WTC11 (cell line): ENCODE measurements around the gene SLC22A13. TPM values are rescaled to one million over a fixed set of nuclear protein-coding genes. Genes with fewer than 3 reads are reported as not detected.

Experiments
- ATAC-seq: fragments of 200-7000 bp; cut with Tn5 transposase; 2 replicates; pipeline ENCODE4 v1.10.0; 2021; ENCODE audit warnings: mild to moderate bottlenecking, moderate library complexity
- CTCF ChIA-PET: fragments of 300-600 bp; sonication (Branson Sonifier 250); formaldehyde crosslinking; loops from one replicate; lab custom pipeline; 2021; ENCODE audit warnings: antibody characterized with exemption; lab: Charles Lee
- POLR2A ChIA-PET: fragments of 350-600 bp; sonication (Branson Sonifier 250); formaldehyde crosslinking; loops from one replicate; lab custom pipeline; 2021; ENCODE audit warnings: antibody characterized with exemption; lab: Charles Lee
- DNase-seq: peaks from one replicate; pipeline ENCODE4 v3.0.0; 2021; ENCODE audit warnings: low spot score
- H3K27ac Mint-ChIP-seq: 2 replicates; pipeline ENCODE4 v1.8.0; 2021; ENCODE audit warnings: mixed read lengths
- H3K27me3 Mint-ChIP-seq: 2 replicates; pipeline ENCODE4 v1.8.0; 2021; ENCODE audit warnings: low read depth, mild to moderate bottlenecking, moderate library complexity, mixed read lengths
- H3K36me3 Mint-ChIP-seq: 2 replicates; pipeline ENCODE4 v1.8.0; 2021; ENCODE audit warnings: mixed read lengths
- H3K4me1 Mint-ChIP-seq: 2 replicates; pipeline ENCODE4 v1.8.0; 2022; ENCODE audit warnings: mixed read lengths
- H3K4me3 Mint-ChIP-seq: 2 replicates; pipeline ENCODE4 v1.8.0; 2021; ENCODE audit warnings: mild to moderate bottlenecking, moderate library complexity, mixed read lengths
- H3K9me3 Mint-ChIP-seq: 2 replicates; pipeline ENCODE4 v1.8.0; 2021; ENCODE audit warnings: mixed read lengths
- CTCF ChIP-seq: fragments of 200-600 bp; IDR thresholded peaks from 2 replicates; pipeline ENCODE4 v1.8.0; 2022; ENCODE audit warnings: antibody characterized with exemption
- ERG ChIP-seq: fragments of 250-450 bp; sonication (Bioruptor Pico); IDR thresholded peaks from 2 replicates; pipeline ENCODE4 v1.8.0; 2021; ENCODE audit warnings: mild to moderate bottlenecking
- FOXJ3 ChIP-seq: sonication (generic); formaldehyde crosslinking; IDR thresholded peaks from 2 replicates; pipeline ENCODE4 v1.9.0; 2021; ENCODE audit warnings: missing genetic modification reagents, mild to moderate bottlenecking, borderline replicate concordance
- GRHL2 ChIP-seq: fragments of 250-450 bp; sonication (Bioruptor Pico); IDR thresholded peaks from 2 replicates; pipeline ENCODE4 v1.8.0; 2022; ENCODE audit warnings: mild to moderate bottlenecking, moderate library complexity; ENCODE audit not compliant: insufficient replicate concordance, severe bottlenecking
- NR1H2 ChIP-seq: sonication (generic); formaldehyde crosslinking; IDR thresholded peaks from 2 replicates; pipeline ENCODE4 v1.9.0; 2021; ENCODE audit warnings: mild to moderate bottlenecking, moderate library complexity, missing genetic modification reagents
- RORB ChIP-seq: fragments of 250-450 bp; sonication (Bioruptor Pico); IDR thresholded peaks from 2 replicates; pipeline ENCODE4 v1.9.0; 2021; ENCODE audit warnings: mild to moderate bottlenecking
- SMAD4 ChIP-seq: sonication (generic); formaldehyde crosslinking; IDR thresholded peaks from 2 replicates; pipeline ENCODE4 v1.8.0; 2022; ENCODE audit warnings: mild to moderate bottlenecking, missing genetic modification reagents
- TCF7 ChIP-seq: sonication (generic); formaldehyde crosslinking; IDR thresholded peaks from 2 replicates; pipeline ENCODE4 v1.8.0; 2022; ENCODE audit warnings: mild to moderate bottlenecking, low read depth, missing genetic modification reagents, moderate library complexity
- ZNF317 ChIP-seq: sonication (generic); formaldehyde crosslinking; IDR thresholded peaks from 2 replicates; pipeline ENCODE4 v1.8.1; 2023; ENCODE audit warnings: low read depth, mild to moderate bottlenecking, moderate library complexity, missing genetic modification reagents, borderline replicate concordance
- ZNF416 ChIP-seq: fragments of 250-450 bp; sonication (Bioruptor Pico); IDR thresholded peaks from 2 replicates; pipeline ENCODE4 v1.9.0; 2021; ENCODE audit warnings: mild to moderate bottlenecking, inconsistent platforms
- total RNA-seq: library from RNA; stranded (reverse); gene quantifications from 3 replicates; pipeline ENCODE4 v1.2.3, GENCODE V29; 2021
- TF ChIP-seq, protein P1 (sequence below): fragments of 250-450 bp; sonication (Bioruptor Pico); IDR thresholded peaks from 2 replicates; pipeline ENCODE4 v1.9.0; 2021; ENCODE audit warnings: mild to moderate bottlenecking
- TF ChIP-seq, protein P2 (sequence below): sonication (generic); formaldehyde crosslinking; IDR thresholded peaks from 2 replicates; pipeline ENCODE4 v1.8.1; 2023; ENCODE audit warnings: mild to moderate bottlenecking, missing genetic modification reagents, borderline replicate concordance
- TF ChIP-seq, protein P3 (sequence below): sonication (generic); formaldehyde crosslinking; IDR thresholded peaks from 2 replicates; pipeline ENCODE4 v1.8.1; 2022; ENCODE audit warnings: missing genetic modification reagents, borderline replicate concordance
- TF ChIP-seq, protein P4 (sequence below): sonication (generic); formaldehyde crosslinking; IDR thresholded peaks from 2 replicates; pipeline ENCODE4 v1.8.1; 2023; ENCODE audit warnings: mild to moderate bottlenecking, missing genetic modification reagents, moderate library complexity

The SLC22A13 gene
- total RNA-seq, 1 experiment from 2014 or later = 0.42 TPM

DNA sequence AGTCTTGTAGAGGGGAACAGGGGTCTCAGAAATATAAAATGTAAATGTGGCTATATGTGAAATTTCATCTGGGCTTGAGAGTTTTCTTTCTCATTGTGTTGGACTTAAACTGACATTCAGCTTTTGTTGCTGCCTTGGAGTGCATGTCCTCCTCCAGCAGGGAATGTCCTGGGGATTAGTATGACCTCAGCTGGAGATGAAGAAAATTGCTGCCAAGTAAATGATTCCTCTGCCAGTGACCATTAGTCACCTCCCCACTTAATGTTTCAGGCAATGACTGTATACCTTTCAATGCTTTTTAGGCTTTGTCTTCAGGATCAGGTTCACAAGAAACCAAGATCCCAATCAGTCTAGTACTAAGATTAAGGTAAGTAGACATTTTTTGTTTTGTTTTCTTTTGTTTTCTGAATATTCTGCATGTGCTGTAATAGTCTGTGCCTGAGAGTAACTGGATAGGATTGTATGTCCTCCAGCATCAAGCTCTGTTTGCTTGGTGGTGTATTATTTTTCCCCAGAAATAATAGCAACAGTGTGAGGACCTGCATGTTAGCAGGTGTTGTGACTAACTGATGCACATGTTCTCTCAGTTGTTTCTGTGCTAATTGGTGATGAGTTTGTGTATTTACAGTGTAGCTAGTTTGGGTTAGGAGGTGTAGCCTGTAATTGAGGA lies 18.1 kb upstream of the SLC22A13 start (continued):
- TF ChIP-seq SMAD4 (CRISPR knock-in tag) (no peak), RORB (CRISPR knock-in tag) (no peak), CTCF (no peak)
- TF ChIP-seq, protein P1, sequence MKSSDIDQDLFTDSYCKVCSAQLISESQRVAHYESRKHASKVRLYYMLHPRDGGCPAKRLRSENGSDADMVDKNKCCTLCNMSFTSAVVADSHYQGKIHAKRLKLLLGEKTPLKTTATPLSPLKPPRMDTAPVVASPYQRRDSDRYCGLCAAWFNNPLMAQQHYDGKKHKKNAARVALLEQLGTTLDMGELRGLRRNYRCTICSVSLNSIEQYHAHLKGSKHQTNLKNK (CRISPR knock-in tag) = no peak
- TF ChIP-seq, protein P2, sequence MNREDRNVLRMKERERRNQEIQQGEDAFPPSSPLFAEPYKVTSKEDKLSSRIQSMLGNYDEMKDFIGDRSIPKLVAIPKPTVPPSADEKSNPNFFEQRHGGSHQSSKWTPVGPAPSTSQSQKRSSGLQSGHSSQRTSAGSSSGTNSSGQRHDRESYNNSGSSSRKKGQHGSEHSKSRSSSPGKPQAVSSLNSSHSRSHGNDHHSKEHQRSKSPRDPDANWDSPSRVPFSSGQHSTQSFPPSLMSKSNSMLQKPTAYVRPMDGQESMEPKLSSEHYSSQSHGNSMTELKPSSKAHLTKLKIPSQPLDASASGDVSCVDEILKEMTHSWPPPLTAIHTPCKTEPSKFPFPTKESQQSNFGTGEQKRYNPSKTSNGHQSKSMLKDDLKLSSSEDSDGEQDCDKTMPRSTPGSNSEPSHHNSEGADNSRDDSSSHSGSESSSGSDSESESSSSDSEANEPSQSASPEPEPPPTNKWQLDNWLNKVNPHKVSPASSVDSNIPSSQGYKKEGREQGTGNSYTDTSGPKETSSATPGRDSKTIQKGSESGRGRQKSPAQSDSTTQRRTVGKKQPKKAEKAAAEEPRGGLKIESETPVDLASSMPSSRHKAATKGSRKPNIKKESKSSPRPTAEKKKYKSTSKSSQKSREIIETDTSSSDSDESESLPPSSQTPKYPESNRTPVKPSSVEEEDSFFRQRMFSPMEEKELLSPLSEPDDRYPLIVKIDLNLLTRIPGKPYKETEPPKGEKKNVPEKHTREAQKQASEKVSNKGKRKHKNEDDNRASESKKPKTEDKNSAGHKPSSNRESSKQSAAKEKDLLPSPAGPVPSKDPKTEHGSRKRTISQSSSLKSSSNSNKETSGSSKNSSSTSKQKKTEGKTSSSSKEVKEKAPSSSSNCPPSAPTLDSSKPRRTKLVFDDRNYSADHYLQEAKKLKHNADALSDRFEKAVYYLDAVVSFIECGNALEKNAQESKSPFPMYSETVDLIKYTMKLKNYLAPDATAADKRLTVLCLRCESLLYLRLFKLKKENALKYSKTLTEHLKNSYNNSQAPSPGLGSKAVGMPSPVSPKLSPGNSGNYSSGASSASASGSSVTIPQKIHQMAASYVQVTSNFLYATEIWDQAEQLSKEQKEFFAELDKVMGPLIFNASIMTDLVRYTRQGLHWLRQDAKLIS (CRISPR knock-in tag) = no peak
- TF ChIP-seq, protein P3, sequence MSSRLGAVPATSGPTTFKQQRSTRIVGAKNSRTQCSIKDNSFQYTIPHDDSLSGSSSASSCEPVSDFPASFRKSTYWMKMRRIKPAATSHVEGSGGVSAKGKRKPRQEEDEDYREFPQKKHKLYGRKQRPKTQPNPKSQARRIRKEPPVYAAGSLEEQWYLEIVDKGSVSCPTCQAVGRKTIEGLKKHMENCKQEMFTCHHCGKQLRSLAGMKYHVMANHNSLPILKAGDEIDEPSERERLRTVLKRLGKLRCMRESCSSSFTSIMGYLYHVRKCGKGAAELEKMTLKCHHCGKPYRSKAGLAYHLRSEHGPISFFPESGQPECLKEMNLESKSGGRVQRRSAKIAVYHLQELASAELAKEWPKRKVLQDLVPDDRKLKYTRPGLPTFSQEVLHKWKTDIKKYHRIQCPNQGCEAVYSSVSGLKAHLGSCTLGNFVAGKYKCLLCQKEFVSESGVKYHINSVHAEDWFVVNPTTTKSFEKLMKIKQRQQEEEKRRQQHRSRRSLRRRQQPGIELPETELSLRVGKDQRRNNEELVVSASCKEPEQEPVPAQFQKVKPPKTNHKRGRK (CRISPR knock-in tag) = no peak

GRCh38 chr3:38250198-38250597 lies 15.4 kb upstream of the SLC22A13 start:
- no peak for ATAC-seq
- H3K36me3 Mint-ChIP-seq = peaks cover 63% of the 10 kb centered on the region

More at GRCh38 chr3:38250198-38250597, 15.4 kb upstream of the SLC22A13 start:
- CTCF ChIA-PET = no interaction called here
- H3K9me3 Mint-ChIP-seq = no peaks in the 10 kb centered on the region
- POLR2A ChIA-PET = no interaction called here
- H3K27me3 Mint-ChIP-seq = no peaks in the 10 kb centered on the region
- no peak for DNase-seq
- TF ChIP-seq ZNF416 (CRISPR knock-in tag) (no peak), CTCF (no peak), TCF7 (CRISPR knock-in tag) (no peak), FOXJ3 (CRISPR knock-in tag) (no peak), ERG (CRISPR knock-in tag) (no peak), GRHL2 (CRISPR knock-in tag) (no peak), NR1H2 (no peak), ZNF317 (CRISPR knock-in tag) (no peak)
- TF ChIP-seq, protein P4, sequence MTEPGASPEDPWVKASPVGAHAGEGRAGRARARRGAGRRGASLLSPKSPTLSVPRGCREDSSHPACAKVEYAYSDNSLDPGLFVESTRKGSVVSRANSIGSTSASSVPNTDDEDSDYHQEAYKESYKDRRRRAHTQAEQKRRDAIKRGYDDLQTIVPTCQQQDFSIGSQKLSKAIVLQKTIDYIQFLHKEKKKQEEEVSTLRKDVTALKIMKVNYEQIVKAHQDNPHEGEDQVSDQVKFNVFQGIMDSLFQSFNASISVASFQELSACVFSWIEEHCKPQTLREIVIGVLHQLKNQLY (CRISPR knock-in tag) = no peak
- no peak overlapping the region for H3K4me3 Mint-ChIP-seq
- H3K4me1 Mint-ChIP-seq = no peaks in the 10 kb centered on the region; the same call in 1 of the 2 replicates
- no peak overlapping the region for H3K27ac Mint-ChIP-seq
